ENCODE measurements around the gene RPL29.
A peak's percentile ranks its signal among the peaks of the same experiment; 100 is the strongest.

RPL29 gene

GRCh38 chr3:51974277-51974962, 21.3 kb downstream of the RPL29 start:
- H3K36me3 ChIP-seq (ENCODE audit: control insufficient read depth, insufficient read depth, low read length) = no peaks in the 10 kb centered on the region
- H3K4me3 ChIP-seq (ENCODE audit: insufficient read depth, low read depth, low read length) = peak overlapping the region; percentile 57
- H3K27ac ChIP-seq (ENCODE audit: insufficient read depth, low read depth, low read length, poor library complexity, severe bottlenecking) = no peak overlapping the region
- no peaks in the 10 kb centered on the region for H3K9me3 ChIP-seq (ENCODE audit: control insufficient read depth, low read length)
- WGBS, 2 experiments = 59 to 60% methylated on average over 30 of the region's 30 CpGs
- H3K4me1 ChIP-seq (ENCODE audit: control insufficient read depth, insufficient read depth, low read length) = peaks cover 27% of the 10 kb centered on the region
- H3K27me3 ChIP-seq (ENCODE audit: control insufficient read depth, insufficient read depth, low read length, poor library complexity, severe bottlenecking) = peaks cover 23% of the 10 kb centered on the region

- H3K4me1 ChIP-seq (ENCODE audit: control insufficient read depth, insufficient read depth, low read length) = peaks cover 42% of the 10 kb centered on the region
- H3K36me3 ChIP-seq (ENCODE audit: control insufficient read depth, insufficient read depth, low read length) = no peaks in the 10 kb centered on the region
- no peak overlapping the region for H3K27ac ChIP-seq (ENCODE audit: insufficient read depth, low read depth, low read length, poor library complexity, severe bottlenecking)
- no peak overlapping the region for H3K4me3 ChIP-seq (ENCODE audit: insufficient read depth, low read depth, low read length)
- H3K9me3 ChIP-seq (ENCODE audit: control insufficient read depth, low read length) = no peaks in the 10 kb centered on the region
- peaks cover 23% of the 10 kb centered on the region for H3K27me3 ChIP-seq (ENCODE audit: control insufficient read depth, insufficient read depth, low read length, poor library complexity, severe bottlenecking)
- WGBS, 2 experiments = 92 to 95% methylated on average over 11 of the region's 11 CpGs
These were observed 24.3 kb downstream of the RPL29 start for GRCh38 chr3:51971350-51971749.

- Histone ChIP-seq H3K27me3 (ENCODE audit: control insufficient read depth, insufficient read depth, low read length, poor library complexity, severe bottlenecking) (peaks cover 17% of the 10 kb centered on the region), H3K9me3 (ENCODE audit: control insufficient read depth, low read length) (no peaks in the 10 kb centered on the region)
- 88 to 91% methylated on average over 6 of the region's 6 CpGs for WGBS, 2 experiments
These were observed 24.9 kb downstream of the RPL29 start for GRCh38 chr3:51970606-51971300.

GRCh38 chr3:51969841-51970240, 25.9 kb downstream of the RPL29 start:
- Histone ChIP-seq H3K9me3 (ENCODE audit: control insufficient read depth, low read length) (no peaks in the 10 kb centered on the region), H3K36me3 (ENCODE audit: control insufficient read depth, insufficient read depth, low read length) (no peaks in the 10 kb centered on the region), H3K4me1 (ENCODE audit: control insufficient read depth, insufficient read depth, low read length) (peaks cover 45% of the 10 kb centered on the region), H3K4me3 (ENCODE audit: insufficient read depth, low read depth, low read length) (no peak overlapping the region), H3K27me3 (ENCODE audit: control insufficient read depth, insufficient read depth, low read length, poor library complexity, severe bottlenecking) (peaks cover 8% of the 10 kb centered on the region), H3K27ac (ENCODE audit: insufficient read depth, low read depth, low read length, poor library complexity, severe bottlenecking) (no peak overlapping the region)
- 89 to 92% methylated on average over 4 of the region's 4 CpGs for WGBS, 2 experiments

More at GRCh38 chr3:51970606-51971300, 24.9 kb downstream of the RPL29 start:
- peaks cover 43% of the 10 kb centered on the region for H3K4me1 ChIP-seq (ENCODE audit: control insufficient read depth, insufficient read depth, low read length)
- no peak overlapping the region for H3K4me3 ChIP-seq (ENCODE audit: insufficient read depth, low read depth, low read length)
- no peaks in the 10 kb centered on the region for H3K36me3 ChIP-seq (ENCODE audit: control insufficient read depth, insufficient read depth, low read length)
- no peak overlapping the region for H3K27ac ChIP-seq (ENCODE audit: insufficient read depth, low read depth, low read length, poor library complexity, severe bottlenecking)

GRCh38 chr3:51968883-51969678, 26.6 kb downstream of the RPL29 start:
- Histone ChIP-seq H3K27me3 (ENCODE audit: control insufficient read depth, insufficient read depth, low read length, poor library complexity, severe bottlenecking) (peaks cover under 1% of the 10 kb centered on the region), H3K4me1 (ENCODE audit: control insufficient read depth, insufficient read depth, low read length) (peaks cover 45% of the 10 kb centered on the region), H3K9me3 (ENCODE audit: control insufficient read depth, low read length) (no peaks in the 10 kb centered on the region), H3K4me3 (ENCODE audit: insufficient read depth, low read depth, low read length) (peak overlapping the region; percentile 78), H3K27ac (ENCODE audit: insufficient read depth, low read depth, low read length, poor library complexity, severe bottlenecking) (peak overlapping the region; percentile 97), H3K36me3 (ENCODE audit: control insufficient read depth, insufficient read depth, low read length) (no peaks in the 10 kb centered on the region)
- WGBS, 2 experiments = 79 to 81% methylated on average over 6 of the region's 6 CpGs

- H3K27me3 ChIP-seq (ENCODE audit: control insufficient read depth, insufficient read depth, low read length, poor library complexity, severe bottlenecking) = no peaks in the 10 kb centered on the region
- peaks cover 52% of the 10 kb centered on the region for H3K4me1 ChIP-seq (ENCODE audit: control insufficient read depth, insufficient read depth, low read length)
- WGBS, 2 experiments = 2 to 7% methylated on average over 6 to 11 of the region's 11 CpGs
- H3K36me3 ChIP-seq (ENCODE audit: control insufficient read depth, insufficient read depth, low read length) = no peaks in the 10 kb centered on the region
- peak overlapping the region; percentile 97 for H3K27ac ChIP-seq (ENCODE audit: insufficient read depth, low read depth, low read length, poor library complexity, severe bottlenecking)
- peak overlapping the region; percentile 78 for H3K4me3 ChIP-seq (ENCODE audit: insufficient read depth, low read depth, low read length)
- no peaks in the 10 kb centered on the region for H3K9me3 ChIP-seq (ENCODE audit: control insufficient read depth, low read length)
These were observed 27.4 kb downstream of the RPL29 start for GRCh38 chr3:51968170-51968775.

GRCh38 chr3:51967384-51968169, 28.1 kb downstream of the RPL29 start, which contains the start of gene PCBP4:
TSS of gene PCBP4 (minus strand) at chr3:51967454. CDS start at chr3:51961240, 6,214 bp downstream.
- H3K9me3 ChIP-seq (ENCODE audit: control insufficient read depth, low read length) = no peaks in the 10 kb centered on the region
- peak within 1 kb of the TSS; percentile 78 for H3K4me3 ChIP-seq (ENCODE audit: insufficient read depth, low read depth, low read length)
- H3K27ac ChIP-seq (ENCODE audit: insufficient read depth, low read depth, low read length, poor library complexity, severe bottlenecking) = peak within 1 kb of the TSS; percentile 97
- no peaks in the 10 kb centered on the region for H3K36me3 ChIP-seq (ENCODE audit: control insufficient read depth, insufficient read depth, low read length)
- H3K4me1 ChIP-seq (ENCODE audit: control insufficient read depth, insufficient read depth, low read length) = peaks cover 57% of the 10 kb centered on the region
- WGBS, 2 experiments = 0% methylated on average over 88 to 90 of the region's 90 CpGs
- H3K27me3 ChIP-seq (ENCODE audit: control insufficient read depth, insufficient read depth, low read length, poor library complexity, severe bottlenecking) = no peaks in the 10 kb centered on the region

GRCh38 chr3:51966922-51967383, 28.7 kb downstream of the RPL29 start:
- Histone ChIP-seq H3K9me3 (ENCODE audit: control insufficient read depth, low read length) (no peaks in the 10 kb centered on the region), H3K27me3 (ENCODE audit: control insufficient read depth, insufficient read depth, low read length, poor library complexity, severe bottlenecking) (no peaks in the 10 kb centered on the region), H3K36me3 (ENCODE audit: control insufficient read depth, insufficient read depth, low read length) (no peaks in the 10 kb centered on the region), H3K27ac (ENCODE audit: insufficient read depth, low read depth, low read length, poor library complexity, severe bottlenecking) (peak overlapping the region; percentile 67), H3K4me1 (ENCODE audit: control insufficient read depth, insufficient read depth, low read length) (peaks cover 60% of the 10 kb centered on the region), H3K4me3 (ENCODE audit: insufficient read depth, low read depth, low read length) (peak overlapping the region; percentile 78)
- 5 to 6% methylated on average over 33 of the region's 33 CpGs for WGBS, 2 experiments

- Histone ChIP-seq H3K4me3 (ENCODE audit: insufficient read depth, low read depth, low read length) (peak overlapping the region; percentile 78), H3K4me1 (ENCODE audit: control insufficient read depth, insufficient read depth, low read length) (peaks cover 60% of the 10 kb centered on the region), H3K27me3 (ENCODE audit: control insufficient read depth, insufficient read depth, low read length, poor library complexity, severe bottlenecking) (no peaks in the 10 kb centered on the region), H3K9me3 (ENCODE audit: control insufficient read depth, low read length) (no peaks in the 10 kb centered on the region), H3K36me3 (ENCODE audit: control insufficient read depth, insufficient read depth, low read length) (no peaks in the 10 kb centered on the region), H3K27ac (ENCODE audit: insufficient read depth, low read depth, low read length, poor library complexity, severe bottlenecking) (no peak overlapping the region)
- 62 to 65% methylated on average over 4 to 5 of the region's 5 CpGs for WGBS, 2 experiments
These were observed 29.2 kb downstream of the RPL29 start for GRCh38 chr3:51966486-51966885.
